ENCODE measurements around the gene PPARD. TPM values are rescaled to one million over a fixed set of nuclear protein-coding genes. Genes with fewer than 3 reads are reported as not detected.
A peak's percentile ranks its signal among the peaks of the same experiment; 100 is the strongest.

The PPARD gene
- total and polyA plus RNA-seq, 2 of the 13 experiments (the other 11 are each of a cell fraction or from before 2014, with no cell fraction given), result 6.1 to 13.3 TPM

GRCh38 chr6:35298625-35299140 is 43.7 kb upstream of the PPARD start:
- in situ Hi-C loops (cut with HindIII; ENCODE audit: extremely low pct_ligation_motif_present, low pct_unique_long_range_greater_than_20kb), result loop anchor here (5.0 kb wide), 2 partner anchors 34 to 169 kb away; partner anchors contain the start of gene RPL10A
- DNase-seq (ENCODE audit: low spot score), result no peak
- no TSS peak for BruUV-seq (replicated peaks)
- TF ChIP-seq ZNF678 (CRISPR knock-in tag; IDR thresholded peaks at IDR 0.05) (no peak), MED13 (CRISPR knock-in tag; IDR thresholded peaks at IDR 0.05) (no peak), CHCHD3 (CRISPR knock-in tag; IDR thresholded peaks at IDR 0.05) (no peak), NONO (IDR thresholded peaks at IDR 0.05) (no peak), NONO (CRISPR knock-in tag; conservative IDR thresholded peaks at IDR 0.05) (no peak)
- Histone ChIP-seq H3K4me3 (replicated peaks in 1 of 3; ENCODE audit: insufficient read depth in 1 of 3, low read depth in 2 of 3, low read length in 3 of 3) (peak overlapping the region in 2 of 3 experiments; percentile 77 to 81; a peak in 4 of 6 replicates), H3K27me3 (ENCODE audit: control insufficient read depth in 1 of 2, insufficient read depth in 2 of 2, low read length in 2 of 2) (no peaks in the 10 kb centered on the region), H3K79me2 (ENCODE audit: insufficient read depth, low read length) (no peaks in the 10 kb centered on the region), H4K20me1 (ENCODE audit: insufficient read depth, low read length) (no peaks in the 10 kb centered on the region), H3K9ac (ENCODE audit: insufficient read depth, low read depth, low read length) (peak overlapping the region; percentile 64), H3K4me1 (ENCODE audit: insufficient read depth, low read length) (peaks cover 33% of the 10 kb centered on the region), H2AFZ (ENCODE audit: low read length) (no peak overlapping the region), H3K27ac (ENCODE audit: extremely low read length, insufficient read depth, low read length) (no peak overlapping the region), H3K9me3 (ENCODE audit: low read length) (no peaks in the 10 kb centered on the region), H3K36me3 (replicated peaks in 1 of 2; ENCODE audit: control insufficient read depth in 1 of 2, insufficient read depth in 2 of 2, low read length in 2 of 2) (peaks cover 1 to 3% of the 10 kb centered on the region in 2 experiments; a peak in 1 of 5 replicates), H3K4me2 (ENCODE audit: low read depth, low read length) (peak overlapping the region; percentile 82)
- no peak for ATAC-seq
- FAIRE-seq, result peak; percentile 28
- ChIA-PET POLR2A (interaction anchor here (0.6 to 3.0 kb wide), 5 partner anchors 12 to 151 kb away, joined by 3 to 7 read pairs (median 3); no protein-coding TSS in a partner anchor), CTCF (ENCODE audit: low intra/inter-chr PET ratio, low total read pairs) (interaction anchor here (1.9 to 2.8 kb wide), 3 partner anchors 29 to 169 kb away, joined by 17 to 35 read pairs (median 28); partner anchors contain the start of gene RPL10A)
- intact Hi-C loops (cut with micrococcal nuclease; ENCODE audit: unreplicated experiment), result loop anchor here (10.0 kb wide), 1 partner anchor 436 kb away; the partner anchor contains the start of gene ARMC12
- 88% methylated on average over 6 of the region's 6 CpGs for WGBS (ENCODE audit: low lambda C conversion rate)

GRCh38 chr6:35299674-35300073 is 42.7 kb upstream of the PPARD start:
- POLR2A ChIA-PET, result interaction anchor here (3.0 kb wide), 1 partner anchor 19 kb away, joined by 7 read pairs; no protein-coding TSS in a partner anchor
- Histone ChIP-seq H3K4me3 (replicated peaks in 1 of 3; ENCODE audit: insufficient read depth in 1 of 3, low read depth in 2 of 3, low read length in 3 of 3) (no peak overlapping the region), H3K4me2 (ENCODE audit: low read depth, low read length) (no peak overlapping the region), H3K9me3 (ENCODE audit: low read length) (no peaks in the 10 kb centered on the region), H3K4me1 (ENCODE audit: insufficient read depth, low read length) (peaks cover 33% of the 10 kb centered on the region), H4K20me1 (ENCODE audit: insufficient read depth, low read length) (no peaks in the 10 kb centered on the region), H3K27me3 (ENCODE audit: control insufficient read depth in 1 of 2, insufficient read depth in 2 of 2, low read length in 2 of 2) (no peaks in the 10 kb centered on the region), H3K79me2 (ENCODE audit: insufficient read depth, low read length) (no peaks in the 10 kb centered on the region), H3K27ac (ENCODE audit: extremely low read length, insufficient read depth, low read length) (no peak overlapping the region), H2AFZ (ENCODE audit: low read length) (no peak overlapping the region), H3K9ac (ENCODE audit: insufficient read depth, low read depth, low read length) (no peak overlapping the region), H3K36me3 (replicated peaks in 1 of 2; ENCODE audit: control insufficient read depth in 1 of 2, insufficient read depth in 2 of 2, low read length in 2 of 2) (peaks cover 1 to 3% of the 10 kb centered on the region in 2 experiments; a peak in 1 of 5 replicates)
- intact Hi-C loops (cut with micrococcal nuclease; ENCODE audit: unreplicated experiment), result loop anchor here (10.0 kb wide), 1 partner anchor 435 kb away; the partner anchor contains the start of gene ARMC12
- ATAC-seq (no peak), DNase-seq (ENCODE audit: low spot score) (no peak), FAIRE-seq (no peak)
- CTCF ChIA-PET (ENCODE audit: low intra/inter-chr PET ratio, low total read pairs), result no interaction called here
- no TSS peak for BruUV-seq (replicated peaks)
- in situ Hi-C loops (cut with HindIII; ENCODE audit: extremely low pct_ligation_motif_present, low pct_unique_long_range_greater_than_20kb), result loop anchor here (5.0 kb wide), 2 partner anchors 33 to 168 kb away; partner anchors contain the start of gene RPL10A
- WGBS (ENCODE audit: low lambda C conversion rate), result 94% methylated on average over 4 of the region's 4 CpGs
- TF ChIP-seq SATB2 (CRISPR knock-in tag; IDR thresholded peaks at IDR 0.05), result no peak
- TF ChIP-seq NCOA5 (CRISPR knock-in tag; IDR thresholded peaks at IDR 0.05), result no peak
- no peak for TF ChIP-seq ASH2L (IDR thresholded peaks at IDR 0.05; ENCODE audit: insufficient read length, low read depth, low read length)
- TF ChIP-seq CENPX (CRISPR knock-in tag; IDR thresholded peaks at IDR 0.05), result no peak
- TF ChIP-seq ZNF432 (CRISPR knock-in tag; IDR thresholded peaks at IDR 0.05; ENCODE audit: borderline replicate concordance), result no peak
- TF ChIP-seq FLYWCH1 (CRISPR knock-in tag; IDR thresholded peaks at IDR 0.05), result no peak
- no peak for TF ChIP-seq NKX3-1 (CRISPR knock-in tag; IDR thresholded peaks at IDR 0.05)
- TF ChIP-seq HMGXB4 (CRISPR knock-in tag; IDR thresholded peaks at IDR 0.05; ENCODE audit: borderline replicate concordance in 1 of 2, low read depth in 1 of 2), result no peak
- TF ChIP-seq PLRG1 (conservative IDR thresholded peaks at IDR 0.05), result no peak
- no peak for TF ChIP-seq REL (CRISPR knock-in tag; conservative IDR thresholded peaks at IDR 0.05)
- no peak for TF ChIP-seq MLX (CRISPR knock-in tag; IDR thresholded peaks at IDR 0.05)

Data from HepG2 (cell line).